Activated T-cell treated with anti-CD3 and anti-CD28 coated beads, Interleukin-2, amount 50 U/mL, for 72 hours (primary cell): ENCODE data around the gene GYS2. TPM values are rescaled to one million over a fixed set of nuclear protein-coding genes. Genes with fewer than 3 reads are reported as not detected.
A peak's percentile ranks its signal among the peaks of the same experiment; 100 is the strongest.

ENCODE experiments used
- ATAC-seq, 2 donors: fragments of 150-1000 bp; cut with Tn5 transposase; replicated peaks in 1 of 2; 2 replicates each; pipeline ENCODE4 v1.10.0; 2021; ENCODE audit warnings: moderate library complexity in 2 of 2, mild to moderate bottlenecking in 1 of 2
- DNase-seq, 2 donors: peaks; one replicate each; pipeline ENCODE4 v3.0.0; 2021 to 2022; ENCODE audit warnings: mixed read lengths in 1 of 2
- H3K27ac Mint-ChIP-seq: one replicate; pipeline ENCODE4 v1.8.0; 2022; ENCODE audit warnings: mild to moderate bottlenecking, moderate library complexity, mixed read lengths
- H3K27me3 Mint-ChIP-seq: one replicate; pipeline ENCODE4 v1.8.0; 2022; ENCODE audit warnings: low read depth, mixed read lengths
- H3K36me3 Mint-ChIP-seq, 2 donors: one replicate each; pipeline ENCODE4 v1.8.0; 2022; ENCODE audit warnings: mixed read lengths in 2 of 2, mild to moderate bottlenecking in 1 of 2; ENCODE audit not compliant: insufficient read depth in 2 of 2
- H3K4me1 Mint-ChIP-seq: one replicate; pipeline ENCODE4 v1.8.0; 2022; ENCODE audit warnings: low read depth, mixed read lengths
- H3K4me3 Mint-ChIP-seq, 2 donors: one replicate each; pipeline ENCODE4 v1.8.0; 2022; ENCODE audit warnings: mild to moderate bottlenecking in 2 of 2, mixed read lengths in 2 of 2, moderate library complexity in 2 of 2
- H3K9me3 Mint-ChIP-seq, 2 donors: one replicate each; pipeline ENCODE4 v1.8.0; 2022; ENCODE audit warnings: mixed read lengths in 2 of 2
- total RNA-seq, 2 donors: library from RNA; stranded (reverse); gene quantifications; one replicate each; pipeline ENCODE4 v1.2.3, GENCODE V29; 2022

The GYS2 gene
- total RNA-seq, 2 donors from 2014 or later: not detected

DNA sequence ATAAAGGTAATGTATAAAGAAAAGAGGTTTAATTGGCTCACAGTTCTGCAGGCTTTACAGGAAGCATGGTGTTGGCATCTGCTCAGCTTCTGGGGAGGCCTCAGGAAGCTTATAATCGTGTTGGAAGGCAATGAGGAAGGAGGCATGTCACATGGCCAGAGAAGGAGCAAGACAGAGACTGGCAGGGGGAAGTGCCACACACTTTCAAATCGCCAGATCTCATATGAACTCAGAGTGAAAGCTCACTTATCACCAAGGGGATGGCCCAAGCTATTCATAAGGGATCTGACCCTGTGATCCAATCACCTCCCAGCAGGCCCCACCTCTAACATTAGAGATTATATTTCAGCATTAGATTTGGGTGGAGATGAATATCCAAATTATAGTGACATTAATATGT is 26.7 kb upstream of the GYS2 start:
- H3K4me1 Mint-ChIP-seq: peaks cover 6% of the 10 kb centered on the region
- H3K36me3 Mint-ChIP-seq: peaks cover 5 to 15% of the 10 kb centered on the region in 2 donors
- no peak overlapping the region for H3K4me3 Mint-ChIP-seq
- no peak for ATAC-seq
- no peaks in the 10 kb centered on the region for H3K27me3 Mint-ChIP-seq
- no peak overlapping the region for H3K27ac Mint-ChIP-seq
- peaks cover 0 to under 1% of the 10 kb centered on the region in 2 donors for H3K9me3 Mint-ChIP-seq
- DNase-seq: no peak

DNA sequence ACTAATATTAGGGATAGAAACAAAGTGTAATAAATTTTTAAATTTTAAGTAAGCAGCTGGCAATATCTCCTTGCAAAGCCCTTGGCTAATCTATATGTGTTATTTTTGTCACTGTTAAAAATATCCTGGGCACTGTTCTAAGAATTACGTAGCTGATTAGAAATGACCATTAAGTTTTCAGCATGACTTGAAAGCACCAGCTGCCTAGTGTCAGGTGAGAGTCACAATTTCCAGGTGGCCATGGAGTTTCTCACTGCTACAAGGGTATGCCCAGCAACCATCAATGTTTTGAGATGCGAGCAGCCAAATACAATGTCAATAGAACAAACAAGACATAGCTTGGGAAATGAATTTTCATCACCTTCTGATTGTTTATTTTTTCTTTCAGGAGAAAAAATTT is 23.3 kb upstream of the GYS2 start:
- Mint-ChIP-seq H3K9me3 (peaks cover 3 to 5% of the 10 kb centered on the region in 2 donors), H3K4me1 (no peaks in the 10 kb centered on the region), H3K36me3 (peaks cover 4 to 13% of the 10 kb centered on the region in 2 donors), H3K4me3 (no peak overlapping the region), H3K27ac (no peak overlapping the region), H3K27me3 (no peaks in the 10 kb centered on the region)
- DNase-seq: no peak
- ATAC-seq: no peak

DNA sequence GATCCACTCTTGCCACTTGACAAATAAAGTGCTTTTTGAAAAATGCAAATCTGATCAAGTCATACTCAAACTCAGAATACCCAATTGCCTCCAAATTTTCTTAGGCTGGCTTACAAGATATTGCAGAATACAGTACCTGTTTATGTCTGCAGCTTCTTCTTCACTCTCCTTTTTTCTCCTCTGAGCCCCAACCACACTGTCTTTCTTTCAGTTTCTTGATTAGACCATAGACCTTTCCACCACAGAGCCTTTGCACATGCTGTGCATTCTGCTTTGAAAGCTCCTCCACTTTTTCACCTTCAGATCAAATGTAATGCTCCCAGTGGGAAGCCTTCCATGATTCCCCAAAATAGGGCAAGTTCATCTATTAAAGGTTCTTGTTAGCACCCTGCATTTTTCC is 13.9 kb upstream of the GYS2 start:
- Mint-ChIP-seq H3K4me3 (no peak overlapping the region), H3K4me1 (peaks cover 50% of the 10 kb centered on the region), H3K27me3 (no peaks in the 10 kb centered on the region), H3K9me3 (peaks cover 0 to 1% of the 10 kb centered on the region in 2 donors), H3K36me3 (peaks cover 2 to 4% of the 10 kb centered on the region in 2 donors), H3K27ac (peak overlapping the region; percentile 40)
- DNase-seq (no peak), ATAC-seq (peak; percentile 52 to 57)

DNA sequence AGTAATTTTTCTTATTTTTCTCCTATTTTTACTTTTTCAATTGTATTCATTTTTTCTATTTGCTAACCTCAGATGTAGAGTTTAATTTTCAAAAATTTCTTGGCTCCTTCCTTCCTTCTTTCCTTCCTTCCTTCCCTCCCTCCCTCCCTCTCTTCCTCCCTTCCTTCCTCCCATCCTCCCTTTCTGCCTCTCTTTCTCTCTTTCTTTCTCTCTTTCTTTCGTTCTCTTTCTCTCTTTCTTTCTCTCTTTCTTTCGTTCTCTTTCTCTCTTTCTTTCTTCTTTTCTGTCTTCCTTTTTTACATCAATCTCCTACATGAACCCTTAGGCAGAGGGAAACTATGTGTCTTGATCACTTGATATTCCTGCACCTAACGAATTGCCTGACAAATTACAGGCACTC is 12.4 kb upstream of the GYS2 start:
- ATAC-seq (no peak), DNase-seq (no peak)
- peaks cover 0 to 1% of the 10 kb centered on the region in 2 donors for H3K9me3 Mint-ChIP-seq
- H3K4me3 Mint-ChIP-seq: peak overlapping the region in 1 of 2 donors; percentile 4
- H3K4me1 Mint-ChIP-seq: peaks cover 57% of the 10 kb centered on the region
- H3K36me3 Mint-ChIP-seq: peaks cover 2 to 4% of the 10 kb centered on the region in 2 donors
- no peaks in the 10 kb centered on the region for H3K27me3 Mint-ChIP-seq
- H3K27ac Mint-ChIP-seq: peak overlapping the region; percentile 43

DNA sequence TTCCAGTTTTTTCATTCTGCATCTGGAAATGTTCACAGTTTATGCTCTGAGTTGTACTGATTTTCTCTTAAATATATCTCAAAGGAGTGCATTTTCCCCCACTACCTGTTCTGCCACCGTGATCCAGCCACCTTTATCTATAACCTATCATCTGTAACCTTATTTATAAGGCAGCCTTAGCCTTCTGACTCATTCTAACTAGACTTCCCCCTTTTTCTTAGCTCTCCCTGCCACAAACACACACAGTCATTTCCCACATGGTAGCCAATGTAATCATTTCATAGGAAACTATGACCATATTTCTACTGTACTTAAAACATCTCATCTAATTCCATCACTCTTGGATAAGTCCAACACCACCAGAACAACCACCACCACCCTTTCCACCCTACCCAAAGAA is 10.8 kb upstream of the GYS2 start:
- Mint-ChIP-seq H3K4me1 (peaks cover 57% of the 10 kb centered on the region), H3K27me3 (no peaks in the 10 kb centered on the region), H3K9me3 (peaks cover 0 to 1% of the 10 kb centered on the region in 2 donors), H3K27ac (peak overlapping the region; percentile 52), H3K36me3 (peaks cover 2 to 4% of the 10 kb centered on the region in 2 donors), H3K4me3 (peak overlapping the region; percentile 25 to 39)
- ATAC-seq (peak; percentile 90 to 94), DNase-seq (peak; percentile 13 to 35)

DNA sequence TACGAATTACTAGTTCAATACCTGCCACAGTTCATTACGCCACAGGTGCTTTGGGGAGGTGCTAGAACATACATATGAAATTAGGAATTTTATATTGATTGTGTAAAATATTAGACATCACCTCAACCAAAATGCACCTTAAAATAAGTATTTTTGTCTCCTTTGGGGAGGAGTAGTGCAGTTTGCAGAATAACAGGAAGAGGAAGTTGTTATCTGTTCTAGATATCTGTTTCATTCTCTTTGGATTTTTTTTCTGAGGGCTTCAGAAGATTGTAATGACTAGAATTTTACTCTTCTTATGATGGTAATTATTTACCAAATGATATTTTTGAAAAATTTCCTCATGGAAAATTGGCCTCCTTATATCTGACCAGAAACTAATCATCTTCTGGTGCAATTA is 9.9 kb upstream of the GYS2 start:
- ATAC-seq: no peak

DNA sequence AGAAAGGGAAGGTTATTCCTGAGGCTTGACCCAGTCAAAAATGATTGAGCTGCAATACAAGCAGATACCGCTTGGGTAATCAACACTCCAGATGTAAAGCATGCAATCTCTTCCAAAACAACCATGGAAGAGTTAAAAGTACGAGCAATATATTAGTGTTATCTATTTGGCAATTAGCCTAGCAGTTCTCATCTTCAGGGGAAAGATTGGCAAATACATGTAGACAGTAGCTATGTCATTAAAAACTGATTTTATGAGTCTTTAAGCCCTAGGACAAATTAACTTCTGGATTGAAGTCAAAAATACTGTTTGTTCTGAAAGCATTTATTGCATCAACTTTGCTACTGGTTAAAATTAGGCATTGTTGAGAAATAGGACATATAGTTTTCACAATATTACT is 9.3 kb upstream of the GYS2 start:
- no peak for ATAC-seq
- peaks cover 53% of the 10 kb centered on the region for H3K4me1 Mint-ChIP-seq
- H3K4me3 Mint-ChIP-seq: peak overlapping the region in 1 of 2 donors; percentile 77
- peaks cover 0 to 1% of the 10 kb centered on the region in 2 donors for H3K9me3 Mint-ChIP-seq
- DNase-seq: no peak
- peaks cover 2 to 4% of the 10 kb centered on the region in 2 donors for H3K36me3 Mint-ChIP-seq
- no peaks in the 10 kb centered on the region for H3K27me3 Mint-ChIP-seq
- H3K27ac Mint-ChIP-seq: no peak overlapping the region

More for the DNA sequence above, 9.9 kb upstream of the GYS2 start:
- peaks cover 0 to 1% of the 10 kb centered on the region in 2 donors for H3K9me3 Mint-ChIP-seq
- H3K4me3 Mint-ChIP-seq: peak overlapping the region; percentile 52 to 77
- peaks cover 2 to 4% of the 10 kb centered on the region in 2 donors for H3K36me3 Mint-ChIP-seq
- no peak for DNase-seq
- H3K27ac Mint-ChIP-seq: peak overlapping the region; percentile 83
- H3K27me3 Mint-ChIP-seq: no peaks in the 10 kb centered on the region
- H3K4me1 Mint-ChIP-seq: peaks cover 57% of the 10 kb centered on the region

DNA sequence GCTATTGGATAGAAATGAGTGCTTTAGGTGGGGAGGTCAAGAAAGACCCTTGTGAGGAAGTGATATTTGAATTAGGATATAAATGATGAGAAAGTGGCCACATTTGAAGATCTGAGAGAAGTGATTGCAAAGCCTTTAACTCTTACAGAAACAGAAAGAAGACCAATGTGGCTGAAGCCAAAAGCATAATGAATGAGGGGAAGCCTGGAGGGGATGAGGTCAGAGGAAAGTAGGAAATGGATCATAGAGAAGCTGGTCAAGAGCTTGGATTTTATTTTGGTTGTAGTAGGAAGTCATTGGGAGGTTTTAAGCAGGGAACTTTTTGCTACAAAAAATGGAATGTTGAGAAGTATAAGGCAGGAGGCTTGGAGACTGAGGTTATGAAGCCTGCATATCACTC is 3.5 kb upstream of the GYS2 start:
- ATAC-seq (no peak), DNase-seq (no peak)
- Mint-ChIP-seq H3K4me3 (no peak overlapping the region), H3K9me3 (no peaks in the 10 kb centered on the region), H3K27ac (no peak overlapping the region), H3K36me3 (no peaks in the 10 kb centered on the region), H3K27me3 (no peaks in the 10 kb centered on the region), H3K4me1 (peaks cover 5% of the 10 kb centered on the region)

DNA sequence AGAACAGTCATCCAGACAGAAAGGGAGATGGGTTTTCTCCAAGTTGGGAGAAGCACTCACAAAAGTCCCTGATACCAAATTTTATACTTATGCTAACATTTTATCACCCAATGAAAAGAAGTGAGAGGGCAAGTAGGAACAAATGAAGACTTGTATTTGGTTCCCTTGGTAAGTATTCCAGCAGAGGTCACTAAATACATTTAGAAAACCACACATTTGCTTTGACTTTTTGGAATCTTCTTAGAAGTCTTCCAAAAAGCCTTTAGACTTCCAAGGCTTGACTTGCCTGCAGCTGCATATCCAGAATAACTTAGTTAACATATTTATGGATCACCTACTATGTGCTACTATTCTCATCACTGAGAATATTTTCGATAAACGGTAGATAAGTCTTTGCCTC is 3.1 kb upstream of the GYS2 start:
- no peak for DNase-seq
- Mint-ChIP-seq H3K36me3 (no peaks in the 10 kb centered on the region), H3K4me1 (peaks cover under 1% of the 10 kb centered on the region), H3K27ac (no peak overlapping the region), H3K9me3 (no peaks in the 10 kb centered on the region), H3K27me3 (no peaks in the 10 kb centered on the region), H3K4me3 (no peak overlapping the region)
- ATAC-seq: no peak

DNA sequence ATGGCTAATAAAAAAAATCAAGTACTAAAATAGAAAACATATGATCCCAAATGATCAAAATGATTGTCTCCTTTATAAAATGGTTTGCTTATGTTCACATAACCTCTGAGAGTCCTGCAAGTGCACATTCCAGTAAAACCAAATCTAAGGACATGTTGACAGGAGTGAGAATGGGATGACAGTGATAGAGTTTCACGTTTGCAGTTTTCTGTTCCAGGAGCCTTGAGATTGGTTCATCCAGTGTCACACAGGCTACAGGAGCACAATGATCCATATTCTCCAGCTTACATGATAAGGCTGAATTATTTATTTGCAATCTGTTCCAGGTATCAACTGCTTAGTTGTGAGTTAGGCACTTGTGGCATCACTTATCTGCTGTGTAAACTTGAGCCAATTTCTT is 1.5 kb upstream of the GYS2 start:
- H3K27ac Mint-ChIP-seq: no peak overlapping the region
- H3K9me3 Mint-ChIP-seq: no peaks in the 10 kb centered on the region
- H3K36me3 Mint-ChIP-seq: no peaks in the 10 kb centered on the region
- no peaks in the 10 kb centered on the region for H3K4me1 Mint-ChIP-seq
- H3K27me3 Mint-ChIP-seq: no peaks in the 10 kb centered on the region
- H3K4me3 Mint-ChIP-seq: no peak overlapping the region
- ATAC-seq (no peak), DNase-seq (no peak)

DNA sequence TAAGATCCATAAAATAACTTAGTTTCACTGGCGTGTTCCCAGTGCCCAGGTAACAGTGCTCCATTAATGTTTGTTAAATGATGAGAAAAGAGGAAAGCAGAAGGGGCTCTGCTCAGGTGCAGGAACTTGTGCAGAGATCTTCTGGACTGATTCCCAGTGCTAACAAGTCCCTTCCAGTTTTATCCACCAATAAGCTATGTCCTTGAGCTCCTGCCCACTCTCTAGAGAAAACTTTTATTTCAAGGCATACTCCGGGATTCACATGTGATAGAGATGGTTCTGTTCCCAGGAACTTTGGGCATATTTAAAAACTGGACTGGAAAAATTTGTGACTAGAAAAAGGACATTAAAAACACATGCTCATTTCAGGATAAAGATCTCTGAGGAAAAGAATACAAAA is 1.9 kb downstream of the GYS2 start:
- DNase-seq: no peak
- Mint-ChIP-seq H3K9me3 (no peaks in the 10 kb centered on the region), H3K4me3 (no peak overlapping the region), H3K36me3 (no peaks in the 10 kb centered on the region), H3K4me1 (no peaks in the 10 kb centered on the region), H3K27ac (no peak overlapping the region), H3K27me3 (no peaks in the 10 kb centered on the region)
- ATAC-seq: no peak

DNA sequence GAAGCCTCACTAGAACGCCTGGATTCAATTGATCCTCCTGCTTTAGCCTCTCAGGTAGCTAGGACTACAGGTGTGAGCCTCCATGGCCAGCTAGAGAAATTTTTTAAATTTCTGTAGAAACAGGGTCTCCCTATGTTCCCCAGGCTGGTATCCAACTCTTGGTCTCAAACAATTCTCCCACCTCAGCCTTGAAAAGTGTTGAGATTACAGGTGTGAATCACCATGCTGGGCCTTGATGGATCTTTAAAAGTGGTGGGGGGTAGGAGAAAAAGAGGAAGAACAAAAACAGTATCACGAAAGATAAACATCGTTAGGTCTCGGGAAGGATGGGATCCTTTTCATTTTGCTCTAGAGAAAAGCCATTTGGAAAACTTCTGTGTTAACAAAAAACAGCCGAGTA is 4.5 kb downstream of the GYS2 start:
- no peak for ATAC-seq

DNA sequence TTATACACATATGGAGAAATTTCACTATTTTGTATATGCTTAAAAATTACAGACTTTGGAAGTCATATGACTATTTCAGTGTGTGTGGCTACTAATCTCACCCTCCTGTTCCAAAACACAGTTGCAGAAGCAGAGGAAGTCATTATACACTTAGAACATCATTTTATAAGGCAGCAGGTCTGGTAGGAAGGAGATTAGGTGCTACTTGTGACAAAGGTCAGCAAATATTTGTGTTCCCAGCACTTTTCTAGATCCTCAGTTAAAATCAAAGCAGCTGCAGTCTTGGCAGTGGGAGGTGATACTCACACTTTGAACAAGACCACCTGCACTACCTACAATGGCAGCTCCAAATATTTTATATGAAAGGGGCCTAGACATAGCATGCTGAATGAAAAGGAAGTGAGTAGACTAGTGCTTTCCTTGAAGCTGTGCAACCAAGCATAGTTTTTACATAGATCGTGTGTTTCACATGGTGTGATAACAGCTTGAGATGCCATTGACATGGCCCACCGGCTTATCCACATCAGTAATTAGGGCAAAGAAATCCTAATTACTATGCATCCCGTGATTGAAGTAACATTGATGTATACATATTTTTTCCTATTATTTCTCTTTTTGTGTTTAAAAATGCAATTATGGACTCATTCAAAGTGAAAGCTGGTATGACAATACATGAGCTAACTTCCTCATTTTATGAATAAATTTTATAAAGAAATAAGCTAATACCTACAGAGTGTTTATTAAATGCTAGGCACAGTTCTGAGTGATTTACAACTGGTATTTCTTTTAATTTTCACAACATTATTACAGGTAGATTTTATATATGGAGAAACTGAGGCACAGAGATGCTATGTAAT is 5.3 kb downstream of the GYS2 start:
- Mint-ChIP-seq H3K27ac (no peak overlapping the region), H3K4me1 (no peaks in the 10 kb centered on the region)
- no peak for DNase-seq

More for the DNA sequence above, 4.5 kb downstream of the GYS2 start:
- Mint-ChIP-seq H3K27ac (no peak overlapping the region), H3K36me3 (no peaks in the 10 kb centered on the region), H3K4me3 (no peak overlapping the region), H3K9me3 (peaks cover 0 to 2% of the 10 kb centered on the region in 2 donors), H3K27me3 (no peaks in the 10 kb centered on the region), H3K4me1 (no peaks in the 10 kb centered on the region)
- DNase-seq: no peak

DNA sequence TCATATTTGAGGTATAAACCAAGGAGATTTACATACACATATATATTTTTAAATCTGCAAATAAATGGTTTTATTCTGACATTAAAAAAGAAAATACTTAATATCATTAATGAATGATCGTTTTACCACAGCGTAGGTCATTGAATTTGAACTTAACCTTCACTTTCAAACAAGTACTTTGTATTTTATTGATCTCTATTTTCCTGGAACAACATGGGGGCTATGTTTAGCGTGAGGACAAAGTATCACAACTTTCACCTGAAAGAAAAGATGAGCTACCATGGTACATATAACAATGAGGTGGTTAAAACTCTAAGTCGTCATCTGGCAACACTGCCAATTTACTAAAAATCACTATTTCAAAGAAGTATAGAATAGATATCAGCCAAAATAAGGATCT is 6.0 kb downstream of the GYS2 start:
- Mint-ChIP-seq H3K9me3 (peaks cover 0 to 5% of the 10 kb centered on the region in 2 donors), H3K4me3 (no peak overlapping the region)

More for the DNA sequence above, 5.3 kb downstream of the GYS2 start:
- no peak overlapping the region for H3K4me3 Mint-ChIP-seq
- no peaks in the 10 kb centered on the region for H3K27me3 Mint-ChIP-seq
- ATAC-seq: no peak
- no peaks in the 10 kb centered on the region for H3K36me3 Mint-ChIP-seq
- H3K9me3 Mint-ChIP-seq: peaks cover 0 to 4% of the 10 kb centered on the region in 2 donors

More for the DNA sequence above, 6.0 kb downstream of the GYS2 start:
- ATAC-seq (no peak), DNase-seq (no peak)
- no peaks in the 10 kb centered on the region for H3K27me3 Mint-ChIP-seq
- H3K36me3 Mint-ChIP-seq: no peaks in the 10 kb centered on the region
- H3K27ac Mint-ChIP-seq: no peak overlapping the region
- H3K4me1 Mint-ChIP-seq: no peaks in the 10 kb centered on the region
